CD4-positive, alpha-beta T cell (primary cell): ENCODE data around the gene C16orf95. TPM values are rescaled to one million over a fixed set of nuclear protein-coding genes. Genes with fewer than 3 reads are reported as not detected.
A peak's percentile ranks its signal among the peaks of the same experiment; 100 is the strongest.

ENCODE experiments used
- ATAC-seq: fragments of 200-7000 bp; cut with Tn5 transposase; one replicate; pipeline ENCODE4 v1.10.0; 2022; ENCODE audit warnings: mild to moderate bottlenecking; ENCODE audit not compliant: poor library complexity
- CTCF ChIA-PET: fragments of 350-600 bp; sonication (Branson Sonifier 250); formaldehyde crosslinking; loops from one replicate; lab custom pipeline; 2021; ENCODE audit warnings: antibody characterized with exemption, inconsistent platforms; lab: Charles Lee
- POLR2A ChIA-PET: fragments of 350-600 bp; sonication (Branson Sonifier 250); formaldehyde crosslinking; loops from one replicate; lab custom pipeline; 2021; ENCODE audit warnings: antibody characterized with exemption, inconsistent platforms; lab: Charles Lee
- DNase-seq, 14 experiments: peaks; one replicate each; pipeline ENCODE4 v3.0.0-alpha.2; 2013 to 2020; ENCODE audit warnings: mixed read lengths in 2 of 14
- H3K27ac ChIP-seq, 2 donors: one replicate each; pipeline versions ENCODE4 v1.5.1 to v1.7.0; 2013; ENCODE audit warnings: low read length in 2 of 2, low read depth in 1 of 2, mild to moderate bottlenecking in 1 of 2
- H3K27me3 ChIP-seq, 2 experiments: 1 replicate in 1 of 2; 2 replicates in 1 of 2; pipeline versions ENCODE4 v1.6.1 to v1.7.0; 2013; ENCODE audit warnings: low read length in 2 of 2, control low read depth in 1 of 2, mild to moderate bottlenecking in 1 of 2, moderate library complexity in 1 of 2; ENCODE audit not compliant: insufficient read depth in 2 of 2, control insufficient read depth in 1 of 2
- H3K36me3 ChIP-seq: one replicate; pipeline ENCODE4 v1.6.1; 2013; ENCODE audit warnings: low read length, control low read depth; ENCODE audit not compliant: insufficient read depth
- H3K4me1 ChIP-seq: one replicate; pipeline ENCODE4 v1.6.1; 2013; ENCODE audit warnings: low read length, control low read depth; ENCODE audit not compliant: insufficient read depth
- H3K4me3 ChIP-seq: one replicate; pipeline ENCODE4 v1.5.1; 2013; ENCODE audit warnings: mild to moderate bottlenecking, low read length, moderate library complexity
- H3K9me3 ChIP-seq, 2 experiments: 1 replicate in 1 of 2; 2 replicates in 1 of 2; pipeline versions ENCODE4 v1.6.1 to v1.7.0; 2013; ENCODE audit warnings: low read length in 2 of 2, mild to moderate bottlenecking in 2 of 2, control low read depth in 1 of 2, moderate library complexity in 1 of 2; ENCODE audit not compliant: control insufficient read depth in 1 of 2, insufficient read depth in 1 of 2
- H3K27ac Mint-ChIP-seq: one replicate; pipeline ENCODE4 v1.8.0; 2020; ENCODE audit warnings: mixed read lengths
- H3K27me3 Mint-ChIP-seq: one replicate; pipeline ENCODE4 v1.8.0; 2021; ENCODE audit warnings: mixed read lengths
- H3K36me3 Mint-ChIP-seq: one replicate; pipeline ENCODE4 v1.8.0; 2021; ENCODE audit warnings: low read depth, mixed read lengths
- H3K4me1 Mint-ChIP-seq: one replicate; pipeline ENCODE4 v1.8.0; 2021; ENCODE audit warnings: low read depth, mixed read lengths
- H3K4me3 Mint-ChIP-seq: one replicate; pipeline ENCODE4 v1.8.0; 2020; ENCODE audit warnings: mild to moderate bottlenecking, mixed read lengths
- H3K9me3 Mint-ChIP-seq: one replicate; pipeline ENCODE4 v1.8.0; 2020; ENCODE audit warnings: mixed read lengths
- intact Hi-C, 2 experiments: fragments of 100-400 bp; cut with DNase I in 1 of 2; cut with micrococcal nuclease in 1 of 2; formaldehyde crosslinking; loops; one replicate each; pipeline versions ENCODE4 v1.15.1 to v1.9.0; 2023 to 2025; cut with DNase I, micrococcal nuclease
- total RNA-seq, 174 experiments: library from RNA in 2 of 174; stranded (reverse) in 2 of 174; gene quantifications; one replicate each; pipeline ENCODE4 v1.2.3 and lab custom pipeline; 2021 to 2026
- TF ChIP-seq, protein P1 (sequence below): fragments of 200-600 bp; IDR thresholded peaks from one replicate; pipeline ENCODE4 v1.8.0; 2022; ENCODE audit warnings: antibody characterized with exemption, mild to moderate bottlenecking

Gene C16orf95
- total RNA-seq, 2 experiments from 2014 or later = 0.74 to 1.2 TPM

GRCh38 chr16:87321336-87322107, 4.3 kb upstream of the C16orf95 start:
- no peaks in the 10 kb centered on the region for H3K36me3 ChIP-seq
- Mint-ChIP-seq H3K4me1 (peaks cover 21% of the 10 kb centered on the region), H3K9me3 (no peaks in the 10 kb centered on the region), H3K27me3 (no peaks in the 10 kb centered on the region), H3K4me3 (no peak overlapping the region), H3K36me3 (peaks cover 13% of the 10 kb centered on the region), H3K27ac (peak overlapping the region; percentile 17)
- no peak for ATAC-seq
- H3K4me1 ChIP-seq = peaks cover 17% of the 10 kb centered on the region
- H3K27me3 ChIP-seq = no peaks in the 10 kb centered on the region
- H3K4me3 ChIP-seq = no peak overlapping the region
- POLR2A ChIA-PET = interaction anchor here (0.9 kb wide), 1 partner anchor 627 kb away, joined by 5 read pairs; no protein-coding TSS in a partner anchor
- no peak overlapping the region for H3K27ac ChIP-seq
- intact Hi-C loops = loop anchor here in 1 of 2 experiments (5.0 to 10.0 kb wide), 3 partner anchors 316 to 633 kb away; partner anchors contain the start of genes BANP and KLHDC4
- TF ChIP-seq, protein P1, sequence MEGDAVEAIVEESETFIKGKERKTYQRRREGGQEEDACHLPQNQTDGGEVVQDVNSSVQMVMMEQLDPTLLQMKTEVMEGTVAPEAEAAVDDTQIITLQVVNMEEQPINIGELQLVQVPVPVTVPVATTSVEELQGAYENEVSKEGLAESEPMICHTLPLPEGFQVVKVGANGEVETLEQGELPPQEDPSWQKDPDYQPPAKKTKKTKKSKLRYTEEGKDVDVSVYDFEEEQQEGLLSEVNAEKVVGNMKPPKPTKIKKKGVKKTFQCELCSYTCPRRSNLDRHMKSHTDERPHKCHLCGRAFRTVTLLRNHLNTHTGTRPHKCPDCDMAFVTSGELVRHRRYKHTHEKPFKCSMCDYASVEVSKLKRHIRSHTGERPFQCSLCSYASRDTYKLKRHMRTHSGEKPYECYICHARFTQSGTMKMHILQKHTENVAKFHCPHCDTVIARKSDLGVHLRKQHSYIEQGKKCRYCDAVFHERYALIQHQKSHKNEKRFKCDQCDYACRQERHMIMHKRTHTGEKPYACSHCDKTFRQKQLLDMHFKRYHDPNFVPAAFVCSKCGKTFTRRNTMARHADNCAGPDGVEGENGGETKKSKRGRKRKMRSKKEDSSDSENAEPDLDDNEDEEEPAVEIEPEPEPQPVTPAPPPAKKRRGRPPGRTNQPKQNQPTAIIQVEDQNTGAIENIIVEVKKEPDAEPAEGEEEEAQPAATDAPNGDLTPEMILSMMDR = no peak
- no peak for DNase-seq
- CTCF ChIA-PET = no interaction called here
- H3K9me3 ChIP-seq = no peaks in the 10 kb centered on the region

DNA sequence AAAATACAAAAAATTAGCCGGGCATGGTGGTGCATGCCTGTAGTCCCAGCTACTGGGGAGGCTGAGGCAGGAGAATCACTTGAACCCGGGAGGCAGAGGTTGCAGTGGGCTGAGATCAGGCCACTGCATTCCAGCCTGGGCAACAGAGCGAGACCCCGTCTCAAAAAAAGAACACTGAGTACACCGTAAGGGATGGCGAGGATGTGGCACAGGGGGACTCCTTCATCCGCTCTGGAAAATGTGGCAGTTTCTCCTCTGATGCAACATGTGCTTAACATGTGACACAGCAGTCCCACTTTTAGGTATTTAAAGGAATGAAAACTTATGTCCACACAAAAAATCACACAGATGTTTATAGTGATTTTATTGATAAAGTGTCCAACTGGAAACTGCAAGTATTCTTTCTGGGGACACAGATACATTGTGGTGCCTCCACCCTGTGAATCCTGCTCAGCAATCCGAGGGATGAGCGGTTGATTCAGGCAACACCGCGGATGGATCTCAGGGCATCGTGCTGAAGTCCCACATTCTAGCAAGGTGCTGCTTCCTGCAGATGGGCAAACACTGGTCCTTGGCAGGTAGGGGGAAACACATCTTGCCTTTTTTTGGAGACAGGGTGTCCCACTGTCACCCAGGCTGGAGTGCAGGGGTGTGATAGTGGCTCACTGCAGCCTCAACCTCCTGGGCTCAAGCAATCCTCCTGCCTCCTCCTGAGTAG, 3.5 kb upstream of the C16orf95 start:
- ChIA-PET POLR2A (interaction anchor here (0.9 kb wide), 1 partner anchor 628 kb away, joined by 5 read pairs; no protein-coding TSS in a partner anchor), CTCF (no interaction called here)
- peaks cover 13% of the 10 kb centered on the region for H3K36me3 Mint-ChIP-seq
- Histone ChIP-seq H3K4me1 (peaks cover 20% of the 10 kb centered on the region), H3K36me3 (no peaks in the 10 kb centered on the region), H3K27me3 (no peaks in the 10 kb centered on the region), H3K9me3 (no peaks in the 10 kb centered on the region), H3K27ac (no peak overlapping the region), H3K4me3 (no peak overlapping the region)
- no peaks in the 10 kb centered on the region for H3K9me3 Mint-ChIP-seq
- H3K4me3 Mint-ChIP-seq = no peak overlapping the region
- ATAC-seq = no peak
- DNase-seq = no peak
- intact Hi-C loops = loop anchor here in 1 of 2 experiments (5.0 to 10.0 kb wide), 3 partner anchors 317 to 634 kb away; partner anchors contain the start of genes BANP and KLHDC4
- TF ChIP-seq, protein P1 = no peak
- no peaks in the 10 kb centered on the region for H3K27me3 Mint-ChIP-seq
- H3K27ac Mint-ChIP-seq = peak overlapping the region; percentile 17
- peaks cover 21% of the 10 kb centered on the region for H3K4me1 Mint-ChIP-seq

DNA sequence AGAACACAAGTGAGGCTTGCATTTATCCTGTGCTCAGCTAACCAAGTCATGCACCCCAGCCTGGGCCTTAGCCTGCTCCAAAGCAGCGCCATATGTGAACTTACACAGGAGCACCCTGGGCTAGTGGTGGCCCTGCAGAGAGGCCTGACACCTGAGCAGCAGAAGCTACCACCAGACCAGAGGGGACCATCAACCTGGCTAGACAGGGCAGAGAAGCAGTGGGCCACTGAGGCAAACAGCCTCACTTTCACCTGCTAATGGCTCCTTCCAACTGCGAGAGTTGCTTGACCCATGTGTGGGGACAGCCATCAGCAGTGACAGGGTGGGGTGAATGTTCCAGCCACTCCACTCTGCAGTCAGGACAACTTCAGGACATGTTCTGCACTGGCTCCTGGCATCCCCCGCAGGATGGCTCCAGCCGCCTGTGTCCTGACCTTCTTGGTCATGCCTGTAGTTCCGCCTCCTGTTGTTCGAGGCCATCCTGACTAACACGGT, 2.9 kb upstream of the C16orf95 start:
- Histone ChIP-seq H3K4me3 (no peak overlapping the region), H3K27ac (no peak overlapping the region), H3K27me3 (no peaks in the 10 kb centered on the region), H3K36me3 (no peaks in the 10 kb centered on the region), H3K9me3 (no peaks in the 10 kb centered on the region), H3K4me1 (peaks cover 18% of the 10 kb centered on the region)
- H3K27me3 Mint-ChIP-seq = no peaks in the 10 kb centered on the region
- TF ChIP-seq, protein P1 = no peak
- no peak overlapping the region for H3K27ac Mint-ChIP-seq
- H3K9me3 Mint-ChIP-seq = no peaks in the 10 kb centered on the region
- ATAC-seq (no peak), DNase-seq (no peak)
- POLR2A ChIA-PET = interaction anchor here (3.9 kb wide), 1 partner anchor 64 kb away, joined by 45 read pairs; the partner anchor contains the start of gene FBXO31
- CTCF ChIA-PET = no interaction called here
- peaks cover 13% of the 10 kb centered on the region for H3K36me3 Mint-ChIP-seq
- intact Hi-C loops = loop anchor here in 1 of 2 experiments (5.0 to 10.0 kb wide), 4 partner anchors 172 to 635 kb away; partner anchors contain the start of genes BANP, KLHDC4 and ZCCHC14
- peaks cover 21% of the 10 kb centered on the region for H3K4me1 Mint-ChIP-seq
- no peak overlapping the region for H3K4me3 Mint-ChIP-seq
